Endothelial cell of umbilical vein (primary cell): ENCODE results near the gene ACTN3. TPM values are rescaled to one million over a fixed set of nuclear protein-coding genes. Genes with fewer than 3 reads are reported as not detected.

Source experiments
- BruUV-seq: library from RNA; stranded (reverse); fragments of 400-500 nt; replicated peaks from 2 replicates; lab custom pipeline; 2021; lab: Mats Ljungman, UMichigan
- CTCF ChIA-PET: fragments of 300-600, 350-600 bp; sonication (Branson Sonifier 250); formaldehyde crosslinking; loops from one replicate; lab custom pipeline; 2021; ENCODE audit warnings: antibody characterized with exemption, inconsistent platforms; lab: Charles Lee
- POLR2A ChIA-PET: fragments of 300-600, 350-600 bp; sonication (Branson Sonifier 250); formaldehyde crosslinking; loops from one replicate; lab custom pipeline; 2021; ENCODE audit warnings: antibody characterized with exemption, inconsistent platforms; lab: Charles Lee
- DNase-seq: peaks from one replicate; pipeline ENCODE4 v3.0.0-alpha.2; 2011; ENCODE audit warnings: low read depth, low spot score
- FAIRE-seq: peaks from 2 replicates; lab custom pipeline; 2011; peaks lifted over from hg19 to GRCh38; lab: Jason Lieb, UNC
- H2AFZ ChIP-seq: 2 replicates; pipeline ENCODE4 v1.6.0; 2012; ENCODE audit warnings: low read depth, low read length, control low read depth, inconsistent platforms
- H3K27ac ChIP-seq: 2 replicates; pipeline ENCODE4 v1.5.1; 2011; ENCODE audit warnings: low read depth, mild to moderate bottlenecking, control low read depth, low read length, moderate library complexity; ENCODE audit not compliant: insufficient read depth
- H3K27me3 ChIP-seq, 2 experiments: 2 replicates each; pipeline versions ENCODE4 v1.6.0 to v1.6.1; 2011; ENCODE audit warnings: low read length in 2 of 2, mixed read lengths in 1 of 2; ENCODE audit not compliant: control insufficient read depth in 2 of 2, insufficient read depth in 2 of 2
- H3K36me3 ChIP-seq, 2 experiments: 2 replicates in 1 of 2; 3 replicates in 1 of 2; pipeline ENCODE4 v1.5.1; 2011; ENCODE audit warnings: low read length in 2 of 2, mild to moderate bottlenecking in 1 of 2, moderate library complexity in 1 of 2; ENCODE audit not compliant: control insufficient read depth in 2 of 2, insufficient read depth in 2 of 2; ENCODE audit errors: extremely low read depth in 1 of 2
- H3K4me1 ChIP-seq: 3 replicates; pipeline ENCODE4 v1.5.1; 2011; ENCODE audit warnings: mild to moderate bottlenecking, low read length; ENCODE audit not compliant: control insufficient read depth, insufficient read depth; ENCODE audit errors: extremely low read depth
- H3K4me2 ChIP-seq: 2 replicates; pipeline ENCODE4 v1.6.1; 2011; ENCODE audit warnings: low read length, control low read depth, mixed read lengths; ENCODE audit not compliant: insufficient read depth
- H3K4me3 ChIP-seq, 3 experiments: fragments of 200-600 bp in 1 of 3; sonication (generic), shearing (Covaris generic) in 1 of 3; replicated peaks in 1 of 3; 2 replicates each; pipeline ENCODE4 v1.5.1; 2011 to 2016; ENCODE audit warnings: control low read depth in 3 of 3, low read length in 3 of 3, mild to moderate bottlenecking in 2 of 3, inconsistent platforms in 1 of 3, low read depth in 1 of 3, moderate library complexity in 1 of 3; ENCODE audit not compliant: insufficient read depth in 1 of 3
- H3K79me2 ChIP-seq: 2 replicates; pipeline ENCODE4 v1.6.0; 2012; ENCODE audit warnings: low read length, inconsistent platforms; ENCODE audit not compliant: control insufficient read depth, insufficient read depth
- H3K9ac ChIP-seq: replicated peaks from 2 replicates; pipeline ENCODE3; 2011; ENCODE audit warnings: low read length, control low read depth; ENCODE audit not compliant: insufficient read depth; ENCODE audit errors: extremely low read depth
- H3K9me1 ChIP-seq: replicated peaks from 3 replicates; pipeline ENCODE4 v1.6.0; 2011; ENCODE audit warnings: mild to moderate bottlenecking, low read length; ENCODE audit not compliant: control insufficient read depth, insufficient read depth; ENCODE audit errors: extremely low read depth
- H3K9me3 ChIP-seq: replicated peaks from 2 replicates; pipeline ENCODE4 v1.5.1; 2012; ENCODE audit warnings: low read length, inconsistent platforms; ENCODE audit not compliant: control insufficient read depth, insufficient read depth
- H4K20me1 ChIP-seq: replicated peaks from 2 replicates; pipeline ENCODE3; 2011; ENCODE audit warnings: mild to moderate bottlenecking, low read length; ENCODE audit not compliant: control insufficient read depth, insufficient read depth; ENCODE audit errors: extremely low read depth
- CTCF ChIP-seq, 2 donors: IDR thresholded peaks; 1 replicate in 1 of 2; 2 replicates in 1 of 2; pipeline ENCODE4 v1.5.1; 2011; ENCODE audit warnings: low read length in 2 of 2, mild to moderate bottlenecking in 2 of 2, moderate library complexity in 2 of 2, control low read depth in 1 of 2, inconsistent platforms in 1 of 2, low read depth in 1 of 2; ENCODE audit not compliant: insufficient read depth in 1 of 2; ENCODE audit errors: extremely low read depth in 1 of 2
- EZH2 ChIP-seq: IDR thresholded peaks from 2 replicates; pipeline ENCODE4 v1.6.1; 2012; ENCODE audit warnings: borderline replicate concordance, low read depth, mild to moderate bottlenecking, moderate library complexity, low read length, inconsistent platforms; ENCODE audit not compliant: severe bottlenecking
- FOS ChIP-seq: IDR thresholded peaks from 2 replicates; pipeline ENCODE4 v1.6.1; 2011; ENCODE audit warnings: mild to moderate bottlenecking, low read length, moderate library complexity, borderline replicate concordance; ENCODE audit not compliant: insufficient read depth
- GATA2 ChIP-seq: IDR thresholded peaks from 2 replicates; pipeline ENCODE4 v1.7.0; 2011; ENCODE audit warnings: low read depth, mild to moderate bottlenecking, moderate library complexity, mixed read lengths, low read length; ENCODE audit not compliant: insufficient read length, insufficient read depth
- JUN ChIP-seq: IDR thresholded peaks from 2 replicates; pipeline ENCODE4 v1.6.1; 2011; ENCODE audit warnings: borderline replicate concordance, low read depth; ENCODE audit not compliant: insufficient read length, insufficient read depth
- MAX ChIP-seq: IDR thresholded peaks from 2 replicates; pipeline ENCODE4 v1.6.1; 2011; ENCODE audit not compliant: insufficient read depth, insufficient read length
- MYC ChIP-seq: IDR thresholded peaks from one replicate; pipeline ENCODE4 v1.6.1; 2011; ENCODE audit warnings: mild to moderate bottlenecking, low read depth, low read length
- POLR2A ChIP-seq: IDR thresholded peaks from 2 replicates; pipeline ENCODE4 v1.6.1; 2012; ENCODE audit warnings: low read depth, mild to moderate bottlenecking, control low read depth, low read length
- POLR2AphosphoS5 ChIP-seq: IDR thresholded peaks from 2 replicates; pipeline ENCODE4 v1.6.1; 2012; ENCODE audit warnings: low read depth, mild to moderate bottlenecking, control low read depth, low read length, moderate library complexity; ENCODE audit not compliant: insufficient read depth
- dilution Hi-C: fragments of 300-500 bp; cut with MboI; formaldehyde crosslinking; loops from one replicate; pipeline ENCODE4 v1.15.0; 2019; ENCODE audit warnings: low sequenced_read_pairs; ENCODE audit not compliant: extremely low pct_ligation_motif_present
- intact Hi-C: fragments of 100-400 bp; cut with micrococcal nuclease; formaldehyde crosslinking; loops from one replicate; pipeline ENCODE4 v1.10.0; 2022
- polyA plus RNA-seq, 4 experiments: library from polyadenylated mRNA; depleted of rRNA in 3 of 4; stranded (reverse) in 3 of 4; unstranded in 1 of 4; fragments of >200 nt; gene quantifications; 2 replicates each; pipeline versions ENCODE4 v1.2.1 to v1.2.3, GENCODE V29; 2011 to 2012; ENCODE audit warnings: missing spikeins in 1 of 4
- total RNA-seq: library from RNA; stranded (reverse); gene quantifications from 2 replicates; pipeline ENCODE4 v1.2.3, GENCODE V29; 2021

Gene ACTN3
- total and polyA plus RNA-seq, 2 donors (not counting 3 experiments of a cell fraction or from before 2014, with no cell fraction given) = 0.17 to 0.18 TPM

GRCh38 chr11:66532784-66533183, 13.9 kb upstream of the ACTN3 start:
- ChIA-PET POLR2A (no interaction called here), CTCF (interaction anchor here (1.0 to 2.3 kb wide), 3 partner anchors 9 to 45 kb away, joined by 3 to 8 read pairs (median 4); no protein-coding TSS in a partner anchor)
- H3K36me3 ChIP-seq = peaks cover 0 to 4% of the 10 kb centered on the region in 2 experiments
- TF ChIP-seq FOS (no peak), CTCF (IDR thresholded peaks at IDR 0.05; ENCODE audit: extremely low read depth in 1 of 2, insufficient read depth in 1 of 2, low read depth in 1 of 2, low read length in 2 of 2) (no peak), MAX (no peak), GATA2 (no peak), POLR2AphosphoS5 (no peak), EZH2 (no peak), POLR2A (no peak), MYC (no peak), JUN (no peak)
- H2AFZ ChIP-seq = no peak overlapping the region
- DNase-seq = no peak
- BruUV-seq = no TSS peak
- no peaks in the 10 kb centered on the region for H3K79me2 ChIP-seq
- H3K27ac ChIP-seq = no peak overlapping the region
- intact Hi-C loops (no loop called here), dilution Hi-C loops (no loop called here)
- H3K27me3 ChIP-seq = no peaks in the 10 kb centered on the region
- H3K9me3 ChIP-seq = no peaks in the 10 kb centered on the region
- no peak overlapping the region for H3K4me2 ChIP-seq
- H3K4me3 ChIP-seq = no peak overlapping the region
- no peaks in the 10 kb centered on the region for H3K9me1 ChIP-seq
- no peaks in the 10 kb centered on the region for H3K4me1 ChIP-seq
- FAIRE-seq = no peak
- H4K20me1 ChIP-seq = no peaks in the 10 kb centered on the region
- no peak overlapping the region for H3K9ac ChIP-seq
